SJCRH30 (cell line): ENCODE data around the gene CDK19. TPM values are rescaled to one million over a fixed set of nuclear protein-coding genes. Genes with fewer than 3 reads are reported as not detected.

Source experiments
- DNase-seq, 2 experiments: peaks; one replicate each; pipeline ENCODE4 v3.0.0-alpha.2; 2015 to 2020
- H3K27ac ChIP-seq: fragments of 250-450 bp; sonication (Bioruptor Pico); 2 replicates; pipeline ENCODE4 v1.5.1; 2020; ENCODE audit warnings: mild to moderate bottlenecking, moderate library complexity
- H3K27me3 ChIP-seq: fragments of 250-450 bp; sonication (Bioruptor Pico); 2 replicates; pipeline ENCODE4 v1.5.1; 2020; ENCODE audit warnings: mild to moderate bottlenecking, moderate library complexity
- H3K36me3 ChIP-seq: fragments of 250-450 bp; sonication (Bioruptor Pico); 2 replicates; pipeline ENCODE4 v1.5.1; 2020; ENCODE audit warnings: mild to moderate bottlenecking, moderate library complexity
- H3K4me1 ChIP-seq: fragments of 250-450 bp; sonication (Bioruptor Pico); 2 replicates; pipeline ENCODE4 v1.5.1; 2020; ENCODE audit warnings: mild to moderate bottlenecking, moderate library complexity
- H3K4me3 ChIP-seq: fragments of 250-450 bp; sonication (Bioruptor Pico); 2 replicates; pipeline ENCODE4 v1.5.1; 2020; ENCODE audit warnings: mild to moderate bottlenecking, moderate library complexity
- H3K9me3 ChIP-seq: fragments of 250-450 bp; sonication (Bioruptor Pico); replicated peaks from 2 replicates; pipeline ENCODE4 v1.5.1; 2020; ENCODE audit warnings: mild to moderate bottlenecking, moderate library complexity
- total RNA-seq: library from RNA; depleted of rRNA; stranded (reverse); fragments of >200 nt; shearing (Covaris generic); gene quantifications from 2 replicates; pipeline ENCODE4 v1.2.3, GENCODE V29; 2014; rRNA removed

Gene CDK19
- total RNA-seq, 1 experiment from 2014 or later, result 22.2 TPM

DNA sequence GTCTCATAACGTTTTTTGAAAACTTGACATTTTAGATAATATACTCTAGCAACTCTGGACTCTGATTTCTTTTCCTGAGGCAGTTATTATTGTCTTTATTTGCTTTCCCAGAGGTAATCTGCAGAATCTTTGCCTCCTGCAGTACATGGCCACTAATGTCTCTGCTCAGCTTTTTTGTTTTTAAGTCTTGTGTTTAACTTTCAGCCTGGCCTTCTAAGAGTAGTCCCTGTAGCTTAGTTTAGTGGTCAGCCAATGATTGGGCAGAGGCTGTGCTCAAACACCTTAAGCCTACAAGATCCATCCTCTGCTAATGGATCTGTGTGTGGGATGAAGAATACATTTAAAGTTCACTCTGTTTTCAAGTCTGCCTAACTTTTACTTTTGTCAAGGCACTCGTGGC lies 241.7 kb downstream of the CDK19 start:
- no peak for DNase-seq
- Histone ChIP-seq H3K4me1 (no peaks in the 10 kb centered on the region), H3K27ac (no peak overlapping the region), H3K27me3 (no peaks in the 10 kb centered on the region), H3K36me3 (no peaks in the 10 kb centered on the region), H3K4me3 (no peak overlapping the region), H3K9me3 (no peaks in the 10 kb centered on the region)

- Histone ChIP-seq H3K4me3 (no peak overlapping the region), H3K4me1 (no peaks in the 10 kb centered on the region), H3K9me3 (no peaks in the 10 kb centered on the region), H3K27ac (no peak overlapping the region), H3K27me3 (no peaks in the 10 kb centered on the region), H3K36me3 (no peaks in the 10 kb centered on the region)
- DNase-seq, result no peak
Observed at GRCh38 chr6:110573136-110573535, 242.1 kb downstream of the CDK19 start.

DNA sequence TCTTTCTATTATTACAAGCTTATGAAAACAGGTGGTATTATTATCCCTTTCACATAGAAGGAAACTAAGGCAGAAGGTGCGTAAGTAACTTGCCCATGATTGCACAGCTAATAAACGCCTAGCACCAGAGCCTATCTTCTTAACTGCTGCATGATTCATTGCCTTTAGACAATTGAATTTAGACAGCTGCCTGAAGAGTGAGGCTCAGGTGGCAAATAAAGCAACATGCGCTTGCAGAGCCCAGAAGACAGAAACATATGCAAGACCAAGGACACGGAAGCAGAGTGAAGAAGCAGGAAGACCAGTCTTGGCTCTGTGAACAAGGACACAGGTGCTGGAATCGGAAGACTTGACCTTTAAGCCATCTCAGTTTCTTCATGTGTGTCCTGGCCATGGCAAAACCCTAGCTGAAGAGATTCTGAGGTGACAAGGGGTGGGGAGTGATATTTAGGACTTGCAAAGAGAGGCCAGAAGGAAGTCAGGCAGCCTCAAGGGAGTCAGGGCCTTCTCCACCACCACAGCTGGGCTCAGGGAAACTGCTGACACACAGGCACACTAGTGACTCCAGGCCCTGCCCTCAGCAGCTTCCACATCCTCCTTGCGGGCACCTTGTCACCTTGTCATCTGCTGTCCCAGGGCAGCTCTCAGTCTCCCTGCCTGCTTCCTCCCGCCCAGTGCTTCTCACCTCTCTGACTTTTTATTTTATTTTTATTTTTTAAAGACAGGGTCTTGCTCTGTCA lies 247.1 kb downstream of the CDK19 start:
- Histone ChIP-seq H3K4me3 (no peak overlapping the region), H3K27ac (no peak overlapping the region), H3K36me3 (no peaks in the 10 kb centered on the region), H3K27me3 (no peaks in the 10 kb centered on the region), H3K9me3 (no peaks in the 10 kb centered on the region), H3K4me1 (peaks cover 13% of the 10 kb centered on the region)
- DNase-seq, result no peak

DNA sequence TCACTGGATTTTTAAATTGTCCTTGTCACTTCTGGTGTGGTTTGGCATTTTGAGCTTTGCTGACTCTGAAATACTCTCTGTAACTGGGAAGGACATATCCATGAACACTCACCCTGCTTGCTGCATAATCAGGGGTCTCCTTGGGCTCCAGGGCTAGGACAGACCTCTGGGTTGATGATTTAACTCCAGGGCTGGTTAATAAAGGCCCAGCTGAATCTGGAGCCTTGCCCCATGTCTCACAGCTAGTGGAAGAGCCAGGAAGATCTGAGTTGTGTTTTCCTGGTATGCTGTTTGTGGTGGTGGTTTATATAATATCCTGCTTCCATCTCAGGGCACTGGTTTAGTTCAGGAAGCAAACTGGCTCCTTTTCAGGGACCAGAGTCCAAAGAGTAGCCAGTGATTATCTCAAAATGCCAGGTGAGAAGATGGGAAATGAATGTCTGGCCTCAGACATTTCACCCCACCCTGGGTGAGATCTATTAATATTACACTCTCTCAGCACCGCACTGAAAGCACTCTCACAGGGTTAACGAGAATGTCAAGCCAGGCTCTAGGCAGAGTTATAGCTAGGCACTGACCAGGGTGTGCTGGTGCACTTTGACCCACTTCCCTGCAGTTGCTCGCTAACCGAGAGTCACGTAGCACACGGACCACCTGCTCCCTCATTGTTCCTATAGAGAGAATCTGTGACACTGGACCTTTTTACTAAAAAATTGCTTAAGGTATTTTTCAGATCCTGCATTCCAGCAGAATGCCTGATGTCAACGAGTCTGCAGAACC lies 248.7 kb downstream of the CDK19 start:
- Histone ChIP-seq H3K4me3 (no peak overlapping the region), H3K4me1 (peaks cover 13% of the 10 kb centered on the region), H3K27me3 (no peaks in the 10 kb centered on the region), H3K9me3 (no peaks in the 10 kb centered on the region), H3K36me3 (no peaks in the 10 kb centered on the region), H3K27ac (no peak overlapping the region)
- peak; percentile 29 to 51 for DNase-seq

DNA sequence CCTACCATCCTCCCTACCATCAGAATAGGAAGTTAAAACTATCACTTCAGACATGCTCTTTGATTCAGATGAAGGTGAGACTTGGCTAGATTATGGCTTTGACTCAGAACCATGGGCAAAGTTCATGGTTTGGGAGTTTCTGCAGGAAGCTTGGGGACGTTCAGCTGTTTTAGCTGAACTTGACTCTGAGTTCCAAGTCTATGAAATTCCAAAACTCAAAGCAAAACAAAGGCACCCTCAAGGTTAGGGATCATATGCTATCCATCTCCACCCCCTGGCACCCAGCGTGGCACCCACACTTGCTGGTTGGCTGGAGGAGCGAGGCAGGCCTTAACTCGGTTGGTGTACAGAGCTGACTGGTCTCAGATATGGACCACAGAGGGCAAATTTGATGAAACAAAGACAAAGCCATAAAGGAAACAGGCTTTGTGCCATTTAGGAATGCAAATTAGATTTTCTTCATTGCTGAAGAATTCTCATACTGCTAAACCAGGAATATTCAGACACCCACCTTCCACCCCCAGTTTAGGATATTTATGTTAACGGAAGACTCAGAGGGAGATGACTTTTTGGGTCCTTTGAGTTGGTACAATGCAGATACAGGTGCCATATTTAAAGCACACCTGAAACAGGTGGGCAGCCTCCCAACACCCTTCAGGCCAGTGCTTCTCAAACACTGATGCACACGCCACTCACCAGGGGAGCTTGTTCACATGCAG lies 250.4 kb downstream of the CDK19 start:
- no peaks in the 10 kb centered on the region for H3K9me3 ChIP-seq
- H3K36me3 ChIP-seq, result no peaks in the 10 kb centered on the region
- no peak for DNase-seq
- H3K4me3 ChIP-seq, result no peak overlapping the region
- peaks cover 13% of the 10 kb centered on the region for H3K4me1 ChIP-seq
- no peaks in the 10 kb centered on the region for H3K27me3 ChIP-seq
- H3K27ac ChIP-seq, result no peak overlapping the region

DNA sequence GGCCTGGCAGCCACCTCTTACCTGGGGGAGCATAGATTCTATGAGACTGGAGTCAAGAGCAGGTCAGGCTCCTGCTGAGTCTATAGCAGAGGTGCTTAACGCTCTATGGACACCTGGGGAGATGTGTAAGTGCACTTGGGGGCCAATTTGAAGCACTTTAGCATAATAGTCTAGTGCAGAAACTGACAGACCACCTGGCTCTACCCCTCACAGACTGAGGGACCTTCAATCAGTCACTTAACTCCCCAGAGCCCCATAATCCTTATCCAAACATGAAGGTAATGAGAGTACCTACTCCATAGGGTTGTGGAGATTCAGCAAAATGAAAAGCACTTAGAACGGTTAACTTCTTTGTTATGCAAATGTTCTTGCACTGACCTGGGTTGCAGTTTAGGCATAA lies 251.6 kb downstream of the CDK19 start:
- DNase-seq, result peak in 1 of 2 experiments; percentile 51
- Histone ChIP-seq H3K9me3 (no peaks in the 10 kb centered on the region), H3K27ac (no peak overlapping the region)

DNA sequence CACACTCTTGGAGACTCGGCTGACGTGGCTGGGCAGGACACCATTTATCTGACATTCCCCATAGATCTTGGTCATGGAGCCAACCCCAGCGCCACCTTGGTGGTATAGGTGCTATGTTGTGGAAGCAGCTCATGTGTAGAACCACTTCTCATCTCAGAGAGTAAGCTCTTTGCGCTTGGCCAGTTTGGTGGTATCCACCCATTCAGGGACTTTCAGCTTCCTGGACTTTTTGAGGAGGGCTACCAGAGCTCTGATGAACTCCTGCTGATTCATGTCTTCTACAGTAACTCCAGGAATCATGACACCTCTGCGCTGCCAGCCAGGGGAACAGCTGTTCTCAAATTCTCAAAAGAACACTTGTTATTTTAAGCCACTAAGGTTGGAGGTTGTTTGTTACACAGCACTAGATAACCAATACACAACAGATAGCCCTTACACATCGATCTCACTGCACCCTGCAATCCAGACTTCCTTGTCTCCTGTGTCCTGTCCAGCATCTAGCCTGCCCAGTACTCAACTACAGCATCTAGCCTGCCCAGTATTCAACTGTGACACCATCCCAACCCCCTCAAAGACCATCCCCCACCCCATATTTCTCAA lies 252.9 kb downstream of the CDK19 start:
- DNase-seq, result no peak
- Histone ChIP-seq H3K4me1 (peaks cover 13% of the 10 kb centered on the region), H3K9me3 (no peaks in the 10 kb centered on the region), H3K27ac (no peak overlapping the region), H3K4me3 (no peak overlapping the region), H3K36me3 (no peaks in the 10 kb centered on the region), H3K27me3 (no peaks in the 10 kb centered on the region)

More for the DNA sequence above, 251.6 kb downstream of the CDK19 start:
- H3K4me3 ChIP-seq, result no peak overlapping the region
- H3K4me1 ChIP-seq, result peaks cover 13% of the 10 kb centered on the region
- H3K27me3 ChIP-seq, result no peaks in the 10 kb centered on the region
- no peaks in the 10 kb centered on the region for H3K36me3 ChIP-seq

DNA sequence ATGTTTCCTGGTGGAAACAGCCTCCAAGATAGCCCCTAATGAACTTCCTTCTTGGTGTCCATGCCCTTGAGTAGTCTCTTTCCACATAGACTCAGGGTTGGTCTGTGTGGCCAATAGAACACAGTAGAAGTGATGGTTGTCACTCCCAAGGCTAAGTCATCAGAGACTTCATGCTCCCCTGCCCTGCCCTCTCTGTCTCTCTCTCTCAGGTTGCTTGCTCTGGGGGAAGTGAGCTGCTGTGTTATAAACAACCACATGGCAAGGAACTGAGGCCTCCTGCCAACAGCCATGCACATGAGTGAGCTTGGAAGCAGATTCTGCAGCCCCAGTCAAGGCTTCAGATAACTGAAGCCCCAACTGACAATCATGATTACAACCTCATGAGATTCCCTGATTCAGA lies 253.6 kb downstream of the CDK19 start:
- H3K27ac ChIP-seq, result no peak overlapping the region
- no peaks in the 10 kb centered on the region for H3K9me3 ChIP-seq
- no peak overlapping the region for H3K4me3 ChIP-seq
- no peaks in the 10 kb centered on the region for H3K36me3 ChIP-seq
- H3K27me3 ChIP-seq, result no peaks in the 10 kb centered on the region
- DNase-seq, result no peak
- H3K4me1 ChIP-seq, result peaks cover 7% of the 10 kb centered on the region; the same call in 1 of the 2 replicates

- H3K27me3 ChIP-seq, result no peaks in the 10 kb centered on the region
- peaks cover under 1% of the 10 kb centered on the region; the same call in 1 of the 2 replicates for H3K4me1 ChIP-seq
- H3K27ac ChIP-seq, result no peak overlapping the region
- no peaks in the 10 kb centered on the region for H3K9me3 ChIP-seq
- no peak for DNase-seq
- no peak overlapping the region for H3K4me3 ChIP-seq
- H3K36me3 ChIP-seq, result no peaks in the 10 kb centered on the region
Observed at GRCh38 chr6:110561008-110561396, 254.3 kb downstream of the CDK19 start.

DNA sequence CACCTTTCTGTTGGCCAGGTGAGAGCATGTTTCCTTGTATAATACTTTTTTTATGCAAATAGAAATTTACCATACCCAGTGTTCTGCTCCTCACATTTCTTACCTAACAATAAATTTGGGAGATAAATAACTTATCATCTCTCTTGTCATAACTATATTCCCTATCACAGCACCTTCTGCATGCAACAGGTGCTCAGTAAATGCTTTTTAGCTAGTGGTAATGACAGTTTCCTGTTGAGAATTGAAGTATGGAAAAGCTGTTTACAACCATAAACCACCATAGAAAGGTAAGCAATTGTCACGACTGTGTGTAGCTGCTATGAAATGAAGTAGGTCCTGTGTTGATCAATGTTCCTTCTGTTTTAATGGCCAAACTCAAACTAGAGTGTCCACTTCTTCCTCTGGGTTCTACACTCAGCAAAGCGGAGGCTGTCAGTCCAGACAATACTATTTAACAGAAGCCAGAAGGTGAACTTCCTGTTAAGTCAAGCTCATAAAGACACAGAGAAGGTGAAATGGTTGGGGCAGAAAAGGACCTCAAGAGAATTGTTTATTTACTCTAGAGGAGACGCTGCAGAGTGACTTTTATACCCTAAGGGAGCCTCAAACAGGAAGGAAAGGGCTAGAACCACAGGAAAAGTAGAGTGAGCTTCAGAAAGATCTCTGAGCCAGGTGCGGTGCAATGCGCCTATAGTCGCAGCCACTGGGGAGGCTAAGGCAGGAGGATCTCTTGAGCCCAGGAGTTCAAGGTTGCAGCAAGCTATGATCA lies 254.8 kb downstream of the CDK19 start:
- H3K27me3 ChIP-seq, result no peaks in the 10 kb centered on the region
- H3K27ac ChIP-seq, result no peak overlapping the region
- no peaks in the 10 kb centered on the region for H3K36me3 ChIP-seq
- no peaks in the 10 kb centered on the region for H3K9me3 ChIP-seq
- H3K4me3 ChIP-seq, result no peak overlapping the region
- DNase-seq, result no peak
- no peaks in the 10 kb centered on the region for H3K4me1 ChIP-seq

Other genes with a start within 250 kb of the CDK19 start
- gene AMD1, start 59.3 kb upstream of the CDK19 start, total RNA-seq, result 181 and 193 TPM in 2 replicates
- gene GTF3C6, start 143.2 kb upstream of the CDK19 start, total RNA-seq, result 119 and 120 TPM in 2 replicates
- 67.8 and 68.9 TPM in 2 replicates for gene RPF2, start 166.6 kb upstream of the CDK19 start, total RNA-seq